HepG2 (cell line): Measurements from ENCODE around the gene TXNDC11. TPM values are rescaled to one million over a fixed set of nuclear protein-coding genes. Genes with fewer than 3 reads are reported as not detected.
A peak's percentile ranks its signal among the peaks of the same experiment; 100 is the strongest.

ENCODE experiments used
- GLI4 ChIP-seq: sonication (generic); formaldehyde crosslinking; IDR thresholded peaks from 2 replicates; pipeline ENCODE4 v1.5.1; 2020; ENCODE audit warnings: missing genetic modification reagents, mild to moderate bottlenecking, moderate library complexity, borderline replicate concordance
- LCORL ChIP-seq, 2 experiments: fragments of 450-650 bp in 1 of 2; sonication (generic) in 1 of 2; formaldehyde crosslinking in 1 of 2; IDR thresholded peaks; 2 replicates each; pipeline versions ENCODE4 v1.5.0 to v1.6.1; 2017 to 2020; ENCODE audit warnings: antibody characterized with exemption in 1 of 2, missing genetic modification reagents in 1 of 2
- MEIS2 ChIP-seq: sonication (generic); formaldehyde crosslinking; IDR thresholded peaks from 2 replicates; pipeline ENCODE4 v1.9.0; 2021; ENCODE audit warnings: mild to moderate bottlenecking, missing genetic modification reagents
- RBM22 ChIP-seq: fragments of 200-400 bp; formaldehyde crosslinking; optimal IDR thresholded peaks from 2 replicates; pipeline ENCODE3; 2017; ENCODE audit warnings: mild to moderate bottlenecking, low read length, moderate library complexity
- SMARCE1 ChIP-seq: fragments of 450-650 bp; IDR thresholded peaks from 2 replicates; pipeline ENCODE4 v1.6.1; 2017; ENCODE audit warnings: borderline replicate concordance
- ZNF143 ChIP-seq: sonication (generic); formaldehyde crosslinking; IDR thresholded peaks from 2 replicates; pipeline ENCODE4 v1.4.0; 2020; ENCODE audit warnings: missing genetic modification reagents
- ZNF34 ChIP-seq: sonication (generic); formaldehyde crosslinking; IDR thresholded peaks from 2 replicates; pipeline ENCODE4 v1.4.0; 2020; ENCODE audit warnings: mild to moderate bottlenecking, missing genetic modification reagents, borderline replicate concordance
- ZNF383 ChIP-seq: sonication (generic); formaldehyde crosslinking; IDR thresholded peaks from 2 replicates; pipeline ENCODE4 v1.4.0; 2020; ENCODE audit warnings: missing genetic modification reagents, mild to moderate bottlenecking, borderline replicate concordance
- ZNF558 ChIP-seq: sonication (generic); formaldehyde crosslinking; IDR thresholded peaks from 2 replicates; pipeline ENCODE4 v1.9.0; 2022; ENCODE audit warnings: mild to moderate bottlenecking, missing genetic modification reagents, borderline replicate concordance
- ZNF7 ChIP-seq: IDR thresholded peaks from 2 replicates; pipeline ENCODE4 v1.6.1; 2016; ENCODE audit warnings: missing biosample characterization, missing genetic modification reagents
- ZSCAN12 ChIP-seq: sonication (generic); formaldehyde crosslinking; IDR thresholded peaks from 2 replicates; pipeline ENCODE4 v1.9.0; 2021; ENCODE audit warnings: mild to moderate bottlenecking, missing genetic modification reagents
- polyA plus RNA-seq, 8 experiments: library from polyadenylated mRNA; depleted of rRNA in 3 of 8; stranded (reverse) in 7 of 8; unstranded in 1 of 8; fragments of >200 nt; fragmentation: Illumina TruSeq in 4 of 8; extraction: Trizol in 4 of 8; gene quantifications; 2 replicates each; pipeline versions ENCODE4 v1.2.1 to v1.2.3, GENCODE V29; 2011 to 2016; ENCODE audit warnings: low read depth in 4 of 8, missing spikeins in 1 of 8, mixed read lengths in 1 of 8; ENCODE audit not compliant: insufficient read depth in 1 of 8
- total RNA-seq, 5 experiments: library from RNA; depleted of rRNA; stranded (reverse); fragments of >200 nt; fragmentation: Illumina TruSeq; extraction: Trizol; gene quantifications; 2 replicates each; pipeline ENCODE4 v1.2.3, GENCODE V29; 2016; ENCODE audit warnings: low read depth in 1 of 5
- TF ChIP-seq, protein P1 (sequence below): sonication (generic); formaldehyde crosslinking; IDR thresholded peaks from 2 replicates; pipeline ENCODE4 v1.9.0; 2022; ENCODE audit warnings: low read depth, missing genetic modification reagents
- TF ChIP-seq, protein P2 (sequence below): sonication (generic); formaldehyde crosslinking; IDR thresholded peaks from 2 replicates; pipeline ENCODE4 v1.5.0; 2020; ENCODE audit warnings: missing genetic modification reagents, mild to moderate bottlenecking, borderline replicate concordance
- TF ChIP-seq, protein P3 (sequence below): sonication (generic); formaldehyde crosslinking; IDR thresholded peaks from 2 replicates; pipeline ENCODE4 v1.4.0; 2020; ENCODE audit warnings: missing genetic modification reagents, borderline replicate concordance
- TF ChIP-seq, protein P4 (sequence below): sonication (generic); formaldehyde crosslinking; IDR thresholded peaks from 2 replicates; pipeline ENCODE4 v1.4.0; 2020; ENCODE audit warnings: missing genetic modification reagents, mild to moderate bottlenecking, borderline replicate concordance
- TF ChIP-seq, protein P5 (sequence below): sonication (generic); formaldehyde crosslinking; IDR thresholded peaks from 2 replicates; pipeline ENCODE4 v1.5.1; 2020; ENCODE audit warnings: missing genetic modification reagents, mild to moderate bottlenecking, borderline replicate concordance
- TF ChIP-seq, protein P6 (sequence below): sonication (generic); formaldehyde crosslinking; IDR thresholded peaks from 2 replicates; pipeline ENCODE4 v1.8.1; 2023; ENCODE audit warnings: missing genetic modification reagents, mild to moderate bottlenecking, borderline replicate concordance

TXNDC11 gene
- total and polyA plus RNA-seq, 2 of the 13 experiments (the other 11 are each of a cell fraction or from before 2014, with no cell fraction given): 74.9 to 123 TPM

DNA sequence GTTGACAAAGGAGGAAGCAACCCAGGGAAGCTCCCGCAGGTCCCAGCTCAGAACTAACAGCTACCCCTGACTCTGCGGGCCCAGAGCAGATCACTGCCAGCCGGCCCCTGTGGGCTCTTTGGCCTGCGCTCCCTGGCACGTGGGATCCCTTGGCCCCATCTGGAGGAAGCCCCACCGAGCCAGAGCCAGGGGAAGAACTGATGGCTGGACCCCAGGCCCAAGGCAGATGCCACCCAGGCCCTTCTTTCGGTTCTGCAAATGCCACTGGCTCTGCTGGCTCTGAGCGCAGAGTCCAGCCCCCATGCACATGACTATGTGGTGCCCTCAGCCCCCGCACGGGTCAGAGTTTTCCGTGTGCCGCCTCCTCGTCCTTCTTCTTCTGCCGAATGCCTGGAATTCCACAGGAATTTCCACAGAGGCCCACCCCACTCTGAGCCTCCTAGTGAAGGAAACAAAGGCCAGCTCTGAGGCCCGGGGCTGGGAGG lies 110.2 kb downstream of the TXNDC11 start (continued):
- TF ChIP-seq GLI4 (CRISPR knock-in tag): no peak
- TF ChIP-seq, protein P1, sequence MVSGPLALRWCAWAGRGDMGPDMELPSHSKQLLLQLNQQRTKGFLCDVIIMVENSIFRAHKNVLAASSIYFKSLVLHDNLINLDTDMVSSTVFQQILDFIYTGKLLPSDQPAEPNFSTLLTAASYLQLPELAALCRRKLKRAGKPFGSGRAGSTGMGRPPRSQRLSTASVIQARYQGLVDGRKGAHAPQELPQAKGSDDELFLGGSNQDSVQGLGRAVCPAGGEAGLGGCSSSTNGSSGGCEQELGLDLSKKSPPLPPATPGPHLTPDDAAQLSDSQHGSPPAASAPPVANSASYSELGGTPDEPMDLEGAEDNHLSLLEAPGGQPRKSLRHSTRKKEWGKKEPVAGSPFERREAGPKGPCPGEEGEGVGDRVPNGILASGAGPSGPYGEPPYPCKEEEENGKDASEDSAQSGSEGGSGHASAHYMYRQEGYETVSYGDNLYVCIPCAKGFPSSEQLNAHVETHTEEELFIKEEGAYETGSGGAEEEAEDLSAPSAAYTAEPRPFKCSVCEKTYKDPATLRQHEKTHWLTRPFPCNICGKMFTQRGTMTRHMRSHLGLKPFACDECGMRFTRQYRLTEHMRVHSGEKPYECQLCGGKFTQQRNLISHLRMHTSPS (CRISPR knock-in tag): peak; percentile 93
- TF ChIP-seq, protein P2, sequence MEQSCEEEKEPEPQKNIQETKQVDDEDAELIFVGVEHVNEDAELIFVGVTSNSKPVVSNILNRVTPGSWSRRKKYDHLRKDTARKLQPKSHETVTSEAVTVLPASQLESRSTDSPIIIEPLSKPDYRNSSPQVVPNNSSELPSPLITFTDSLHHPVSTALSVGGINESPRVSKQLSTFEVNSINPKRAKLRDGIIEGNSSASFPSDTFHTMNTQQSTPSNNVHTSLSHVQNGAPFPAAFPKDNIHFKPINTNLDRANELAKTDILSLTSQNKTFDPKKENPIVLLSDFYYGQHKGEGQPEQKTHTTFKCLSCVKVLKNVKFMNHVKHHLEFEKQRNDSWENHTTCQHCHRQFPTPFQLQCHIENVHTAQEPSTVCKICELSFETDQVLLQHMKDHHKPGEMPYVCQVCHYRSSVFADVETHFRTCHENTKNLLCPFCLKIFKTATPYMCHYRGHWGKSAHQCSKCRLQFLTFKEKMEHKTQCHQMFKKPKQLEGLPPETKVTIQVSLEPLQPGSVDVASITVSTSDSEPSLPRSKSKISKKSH (CRISPR knock-in tag): 0 out of 2 replicates have a peak, but pooled peaks have one; percentile 74
- TF ChIP-seq, protein P3, sequence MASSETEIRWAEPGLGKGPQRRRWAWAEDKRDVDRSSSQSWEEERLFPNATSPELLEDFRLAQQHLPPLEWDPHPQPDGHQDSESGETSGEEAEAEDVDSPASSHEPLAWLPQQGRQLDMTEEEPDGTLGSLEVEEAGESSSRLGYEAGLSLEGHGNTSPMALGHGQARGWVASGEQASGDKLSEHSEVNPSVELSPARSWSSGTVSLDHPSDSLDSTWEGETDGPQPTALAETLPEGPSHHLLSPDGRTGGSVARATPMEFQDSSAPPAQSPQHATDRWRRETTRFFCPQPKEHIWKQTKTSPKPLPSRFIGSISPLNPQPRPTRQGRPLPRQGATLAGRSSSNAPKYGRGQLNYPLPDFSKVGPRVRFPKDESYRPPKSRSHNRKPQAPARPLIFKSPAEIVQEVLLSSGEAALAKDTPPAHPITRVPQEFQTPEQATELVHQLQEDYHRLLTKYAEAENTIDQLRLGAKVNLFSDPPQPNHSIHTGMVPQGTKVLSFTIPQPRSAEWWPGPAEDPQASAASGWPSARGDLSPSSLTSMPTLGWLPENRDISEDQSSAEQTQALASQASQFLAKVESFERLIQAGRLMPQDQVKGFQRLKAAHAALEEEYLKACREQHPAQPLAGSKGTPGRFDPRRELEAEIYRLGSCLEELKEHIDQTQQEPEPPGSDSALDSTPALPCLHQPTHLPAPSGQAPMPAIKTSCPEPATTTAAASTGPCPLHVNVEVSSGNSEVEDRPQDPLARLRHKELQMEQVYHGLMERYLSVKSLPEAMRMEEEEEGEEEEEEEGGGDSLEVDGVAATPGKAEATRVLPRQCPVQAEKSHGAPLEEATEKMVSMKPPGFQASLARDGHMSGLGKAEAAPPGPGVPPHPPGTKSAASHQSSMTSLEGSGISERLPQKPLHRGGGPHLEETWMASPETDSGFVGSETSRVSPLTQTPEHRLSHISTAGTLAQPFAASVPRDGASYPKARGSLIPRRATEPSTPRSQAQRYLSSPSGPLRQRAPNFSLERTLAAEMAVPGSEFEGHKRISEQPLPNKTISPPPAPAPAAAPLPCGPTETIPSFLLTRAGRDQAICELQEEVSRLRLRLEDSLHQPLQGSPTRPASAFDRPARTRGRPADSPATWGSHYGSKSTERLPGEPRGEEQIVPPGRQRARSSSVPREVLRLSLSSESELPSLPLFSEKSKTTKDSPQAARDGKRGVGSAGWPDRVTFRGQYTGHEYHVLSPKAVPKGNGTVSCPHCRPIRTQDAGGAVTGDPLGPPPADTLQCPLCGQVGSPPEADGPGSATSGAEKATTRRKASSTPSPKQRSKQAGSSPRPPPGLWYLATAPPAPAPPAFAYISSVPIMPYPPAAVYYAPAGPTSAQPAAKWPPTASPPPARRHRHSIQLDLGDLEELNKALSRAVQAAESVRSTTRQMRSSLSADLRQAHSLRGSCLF (CRISPR knock-in tag): 0 out of 2 replicates have a peak, but pooled peaks have one; percentile 41
- no peak for TF ChIP-seq ZNF143 (CRISPR knock-in tag)
- no peak for TF ChIP-seq ZNF558 (CRISPR knock-in tag)
- TF ChIP-seq LCORL (IDR thresholded peaks at IDR 0.05): no peak
- TF ChIP-seq LCORL (CRISPR knock-in tag; IDR thresholded peaks at IDR 0.05): peak; percentile 86
- no peak for TF ChIP-seq ZSCAN12 (CRISPR knock-in tag)
- TF ChIP-seq, protein P4, sequence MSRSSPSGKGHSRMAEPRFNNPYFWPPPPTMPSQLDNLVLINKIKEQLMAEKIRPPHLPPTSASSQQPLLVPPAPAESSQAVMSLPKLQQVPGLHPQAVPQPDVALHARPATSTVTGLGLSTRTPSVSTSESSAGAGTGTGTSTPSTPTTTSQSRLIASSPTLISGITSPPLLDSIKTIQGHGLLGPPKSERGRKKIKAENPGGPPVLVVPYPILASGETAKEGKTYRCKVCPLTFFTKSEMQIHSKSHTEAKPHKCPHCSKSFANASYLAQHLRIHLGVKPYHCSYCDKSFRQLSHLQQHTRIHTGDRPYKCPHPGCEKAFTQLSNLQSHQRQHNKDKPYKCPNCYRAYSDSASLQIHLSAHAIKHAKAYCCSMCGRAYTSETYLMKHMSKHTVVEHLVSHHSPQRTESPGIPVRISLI: no peak
- TF ChIP-seq ZNF7 (CRISPR knock-in tag): no peak
- TF ChIP-seq MEIS2 (CRISPR knock-in tag): peak; percentile 70; the same call in 1 of the 2 replicates
- TF ChIP-seq ZNF34: no peak
- TF ChIP-seq, protein P5, sequence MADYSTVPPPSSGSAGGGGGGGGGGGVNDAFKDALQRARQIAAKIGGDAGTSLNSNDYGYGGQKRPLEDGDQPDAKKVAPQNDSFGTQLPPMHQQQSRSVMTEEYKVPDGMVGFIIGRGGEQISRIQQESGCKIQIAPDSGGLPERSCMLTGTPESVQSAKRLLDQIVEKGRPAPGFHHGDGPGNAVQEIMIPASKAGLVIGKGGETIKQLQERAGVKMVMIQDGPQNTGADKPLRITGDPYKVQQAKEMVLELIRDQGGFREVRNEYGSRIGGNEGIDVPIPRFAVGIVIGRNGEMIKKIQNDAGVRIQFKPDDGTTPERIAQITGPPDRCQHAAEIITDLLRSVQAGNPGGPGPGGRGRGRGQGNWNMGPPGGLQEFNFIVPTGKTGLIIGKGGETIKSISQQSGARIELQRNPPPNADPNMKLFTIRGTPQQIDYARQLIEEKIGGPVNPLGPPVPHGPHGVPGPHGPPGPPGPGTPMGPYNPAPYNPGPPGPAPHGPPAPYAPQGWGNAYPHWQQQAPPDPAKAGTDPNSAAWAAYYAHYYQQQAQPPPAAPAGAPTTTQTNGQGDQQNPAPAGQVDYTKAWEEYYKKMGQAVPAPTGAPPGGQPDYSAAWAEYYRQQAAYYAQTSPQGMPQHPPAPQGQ: no peak
- TF ChIP-seq, protein P6, sequence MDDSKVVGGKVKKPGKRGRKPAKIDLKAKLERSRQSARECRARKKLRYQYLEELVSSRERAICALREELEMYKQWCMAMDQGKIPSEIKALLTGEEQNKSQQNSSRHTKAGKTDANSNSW (CRISPR knock-in tag): no peak
- TF ChIP-seq ZNF383 (CRISPR knock-in tag): no peak
- TF ChIP-seq SMARCE1: no peak
- no peak for TF ChIP-seq RBM22
